ENCODE results near the gene LCNL1.

DNA sequence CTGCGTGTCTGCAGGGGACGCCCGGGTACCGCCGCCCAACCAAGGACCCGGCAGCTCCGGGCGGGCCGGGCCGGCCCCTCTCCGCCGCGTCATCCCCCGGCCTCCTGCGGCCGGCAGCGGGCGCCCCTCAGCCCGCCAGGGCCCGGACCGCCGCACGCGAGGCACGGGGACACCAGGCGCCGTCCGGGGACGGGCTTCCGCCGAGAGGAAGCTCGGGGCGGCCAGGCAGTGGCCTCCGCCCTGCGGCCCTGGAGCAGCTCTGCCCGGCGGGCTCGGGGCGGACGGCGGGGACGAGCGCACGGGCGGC is 38.6 kb upstream of the LCNL1 start:
- TF ChIP-seq, protein P1, sequence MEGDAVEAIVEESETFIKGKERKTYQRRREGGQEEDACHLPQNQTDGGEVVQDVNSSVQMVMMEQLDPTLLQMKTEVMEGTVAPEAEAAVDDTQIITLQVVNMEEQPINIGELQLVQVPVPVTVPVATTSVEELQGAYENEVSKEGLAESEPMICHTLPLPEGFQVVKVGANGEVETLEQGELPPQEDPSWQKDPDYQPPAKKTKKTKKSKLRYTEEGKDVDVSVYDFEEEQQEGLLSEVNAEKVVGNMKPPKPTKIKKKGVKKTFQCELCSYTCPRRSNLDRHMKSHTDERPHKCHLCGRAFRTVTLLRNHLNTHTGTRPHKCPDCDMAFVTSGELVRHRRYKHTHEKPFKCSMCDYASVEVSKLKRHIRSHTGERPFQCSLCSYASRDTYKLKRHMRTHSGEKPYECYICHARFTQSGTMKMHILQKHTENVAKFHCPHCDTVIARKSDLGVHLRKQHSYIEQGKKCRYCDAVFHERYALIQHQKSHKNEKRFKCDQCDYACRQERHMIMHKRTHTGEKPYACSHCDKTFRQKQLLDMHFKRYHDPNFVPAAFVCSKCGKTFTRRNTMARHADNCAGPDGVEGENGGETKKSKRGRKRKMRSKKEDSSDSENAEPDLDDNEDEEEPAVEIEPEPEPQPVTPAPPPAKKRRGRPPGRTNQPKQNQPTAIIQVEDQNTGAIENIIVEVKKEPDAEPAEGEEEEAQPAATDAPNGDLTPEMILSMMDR (IDR thresholded peaks at IDR 0.05): no peak
- no peak for TF ChIP-seq EZH2 (IDR thresholded peaks at IDR 0.05)
